ENCODE measurements around the gene TATDN3. TPM values are rescaled to one million over a fixed set of nuclear protein-coding genes. Genes with fewer than 3 reads are reported as not detected.

Gene TATDN3
- total RNA-seq, 1 experiment from 2014 or later = 16.3 TPM

- TF ChIP-seq SIN3A (IDR thresholded peaks at IDR 0.05; ENCODE audit: low read depth) (no peak), ZFX (IDR thresholded peaks at IDR 0.05) (no peak), YY1 (IDR thresholded peaks at IDR 0.05; ENCODE audit: extremely low read depth, insufficient replicate concordance, low read depth, low read length) (no peak), CTCF (IDR thresholded peaks at IDR 0.05 in 2 of 3, conservative IDR thresholded peaks at IDR 0.05 in 1 of 3; ENCODE audit: borderline replicate concordance in 1 of 3, insufficient read depth in 1 of 3, low read depth in 2 of 3, low read length in 2 of 3) (no peak), MAX (IDR thresholded peaks at IDR 0.05) (no peak), ATF3 (IDR thresholded peaks at IDR 0.05) (no peak), EZH2 (IDR thresholded peaks at IDR 0.05) (no peak), POLR2A (IDR thresholded peaks at IDR 0.05; ENCODE audit: borderline replicate concordance, extremely low read depth, insufficient read depth, insufficient read length) (no peak), JUND (IDR thresholded peaks at IDR 0.05) (no peak), ZNF274 (IDR thresholded peaks at IDR 0.05; ENCODE audit: low read depth, low read length) (no peak), EGR1 (IDR thresholded peaks at IDR 0.05; ENCODE audit: low read depth) (no peak)
Observed at GRCh38 chr1:212783976-212784375, 7.7 kb upstream of the TATDN3 start (continued).

GRCh38 chr1:212785871-212786270, 5.8 kb upstream of the TATDN3 start:
- RAD21 ChIA-PET (ENCODE audit: low non-redundant PET in 1 of 2, low total read pairs in 2 of 2, uncharacterized antibody in 2 of 2, unreplicated experiment in 2 of 2) = no interaction called here
- no peaks in the 10 kb centered on the region for H3K27me3 ChIP-seq (ENCODE audit: insufficient read depth, low read length)
- peaks cover 34% of the 10 kb centered on the region for H3K79me2 ChIP-seq (ENCODE audit: insufficient read depth, low read length)
- H3K27ac ChIP-seq (ENCODE audit: low read depth, low read length) = no peak overlapping the region
- no peak overlapping the region for H3K9ac ChIP-seq (ENCODE audit: low read length)
- H3K9me3 ChIP-seq (ENCODE audit: control insufficient read depth in 1 of 2, insufficient read depth in 1 of 2, low read depth in 1 of 2, low read length in 2 of 2) = no peaks in the 10 kb centered on the region
- no peak overlapping the region for H2AFZ ChIP-seq (ENCODE audit: low read depth, low read length, poor library complexity, severe bottlenecking)
- peaks cover 6 to 9% of the 10 kb centered on the region in 2 experiments; a peak in 3 of 4 replicates for H3K4me1 ChIP-seq (ENCODE audit: control insufficient read depth in 1 of 2, insufficient read depth in 2 of 2, low read length in 2 of 2)
- ATAC-seq (no peak), DNase-seq (ENCODE audit: low read depth, low spot score) (no peak)
- no peak overlapping the region for H3K4me2 ChIP-seq (ENCODE audit: low read length)
- CTCF ChIA-PET = interaction anchor here (1.5 kb wide), 1 partner anchor 330 kb away, joined by 8 read pairs; no protein-coding TSS in a partner anchor
- no peaks in the 10 kb centered on the region for H3K9me2 ChIP-seq (ENCODE audit: insufficient read depth)
- no peak overlapping the region for H3K4me3 ChIP-seq (replicated peaks in 1 of 2; ENCODE audit: low read depth in 1 of 2, low read length in 2 of 2)
- H3K36me3 ChIP-seq (ENCODE audit: control insufficient read depth in 1 of 2, insufficient read depth in 2 of 2, low read length in 2 of 2) = peaks cover 8 to 20% of the 10 kb centered on the region in 2 experiments
- no peaks in the 10 kb centered on the region for H4K20me1 ChIP-seq (ENCODE audit: insufficient read depth)
- BruUV-seq (replicated peaks) = no TSS peak
- POLR2A ChIA-PET = no interaction called here
- intact Hi-C loops (cut with micrococcal nuclease) = loop anchor here (10.0 kb wide), 1 partner anchor 721 kb away; no protein-coding TSS in a partner anchor
- TF ChIP-seq EGR1 (IDR thresholded peaks at IDR 0.05; ENCODE audit: low read depth) = no peak
- no peak for TF ChIP-seq TCF7L2 (IDR thresholded peaks at IDR 0.05; ENCODE audit: borderline replicate concordance, extremely low read depth, insufficient read depth, insufficient read length)
- no peak for TF ChIP-seq POLR2A (IDR thresholded peaks at IDR 0.05; ENCODE audit: borderline replicate concordance, extremely low read depth, insufficient read depth, insufficient read length)
- no peak for TF ChIP-seq CEBPB (IDR thresholded peaks at IDR 0.05; ENCODE audit: low read depth)
- no peak for TF ChIP-seq CBX3 (IDR thresholded peaks at IDR 0.05; ENCODE audit: low read depth)
- TF ChIP-seq ATF3 (IDR thresholded peaks at IDR 0.05) = no peak
- no peak for TF ChIP-seq SIN3A (IDR thresholded peaks at IDR 0.05; ENCODE audit: low read depth)
- no peak for TF ChIP-seq JUND (IDR thresholded peaks at IDR 0.05)
- TF ChIP-seq FOSL1 (IDR thresholded peaks at IDR 0.05; ENCODE audit: low read depth) = no peak
- TF ChIP-seq EZH2 (IDR thresholded peaks at IDR 0.05) = no peak
- TF ChIP-seq SP1 (IDR thresholded peaks at IDR 0.05; ENCODE audit: low read depth) = no peak
- TF ChIP-seq EZH2phosphoT487 (IDR thresholded peaks at IDR 0.05; ENCODE audit: borderline replicate concordance) = no peak
- TF ChIP-seq YY1 (IDR thresholded peaks at IDR 0.05; ENCODE audit: extremely low read depth, insufficient replicate concordance, low read depth, low read length) = no peak
- TF ChIP-seq ZFX (IDR thresholded peaks at IDR 0.05) = no peak
- no peak for TF ChIP-seq MAX (IDR thresholded peaks at IDR 0.05)
- no peak for TF ChIP-seq SRF (IDR thresholded peaks at IDR 0.05; ENCODE audit: low read depth)
- TF ChIP-seq POLR2AphosphoS5 (IDR thresholded peaks at IDR 0.05; ENCODE audit: low read depth, low read length) = no peak
- TF ChIP-seq CTCF (IDR thresholded peaks at IDR 0.05 in 2 of 3, conservative IDR thresholded peaks at IDR 0.05 in 1 of 3; ENCODE audit: borderline replicate concordance in 1 of 3, insufficient read depth in 1 of 3, low read depth in 2 of 3, low read length in 2 of 3) = no peak
